Mononuclear cell (primary cell): ENCODE measurements around the gene USP10. TPM values are rescaled to one million over a fixed set of nuclear protein-coding genes. Genes with fewer than 3 reads are reported as not detected.

ENCODE experiments used
- H3K27me3 ChIP-seq: 2 replicates; pipeline ENCODE4 v1.6.0; 2011; ENCODE audit warnings: low read length, control low read depth; ENCODE audit not compliant: insufficient read depth
- H3K4me1 ChIP-seq: 2 replicates; pipeline ENCODE4 v1.5.1; 2011; ENCODE audit warnings: mild to moderate bottlenecking, low read length, control low read depth; ENCODE audit not compliant: insufficient read depth
- H3K4me3 ChIP-seq: 2 replicates; pipeline ENCODE4 v1.5.1; 2011; ENCODE audit warnings: mild to moderate bottlenecking, low read length, moderate library complexity
- H3K9me3 ChIP-seq: 2 replicates; pipeline ENCODE4 v1.5.1; 2011; ENCODE audit warnings: low read depth, mild to moderate bottlenecking, control low read depth, low read length
- total RNA-seq: library from RNA; depleted of rRNA; stranded (reverse); fragments of >200 nt; gene quantifications from one replicate; pipeline ENCODE4 v1.2.3, GENCODE V29; 2012

Gene USP10
- total RNA-seq, 1 donor: 141 TPM

GRCh38 chr16:84756830-84757229, 57.0 kb downstream of the USP10 start:
- peaks cover 50% of the 10 kb centered on the region for H3K4me1 ChIP-seq
- H3K4me3 ChIP-seq: no peak overlapping the region
- H3K27me3 ChIP-seq: no peaks in the 10 kb centered on the region
- H3K9me3 ChIP-seq: no peaks in the 10 kb centered on the region

DNA sequence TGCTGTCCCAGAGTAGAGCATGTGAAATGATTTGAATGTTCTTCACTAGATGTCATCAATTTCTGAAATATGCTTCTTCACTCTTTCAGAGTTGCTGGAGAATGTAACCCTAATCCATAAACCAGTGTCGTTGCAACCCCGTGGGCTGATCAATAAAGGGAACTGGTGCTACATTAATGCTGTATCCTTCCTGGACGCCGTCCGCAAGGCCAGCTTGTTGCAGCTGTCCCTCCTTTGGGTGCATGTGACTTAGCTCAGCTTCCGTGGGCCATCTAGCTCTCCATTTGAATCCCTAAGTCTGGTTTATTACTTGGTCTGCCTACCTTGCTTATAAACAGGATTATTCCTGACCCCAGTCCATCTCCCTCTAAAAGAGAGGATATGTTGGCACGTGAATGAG, 58.8 kb downstream of the USP10 start:
- peaks cover 32% of the 10 kb centered on the region for H3K4me1 ChIP-seq
- no peak overlapping the region for H3K4me3 ChIP-seq
- no peaks in the 10 kb centered on the region for H3K9me3 ChIP-seq
- H3K27me3 ChIP-seq: no peaks in the 10 kb centered on the region

DNA sequence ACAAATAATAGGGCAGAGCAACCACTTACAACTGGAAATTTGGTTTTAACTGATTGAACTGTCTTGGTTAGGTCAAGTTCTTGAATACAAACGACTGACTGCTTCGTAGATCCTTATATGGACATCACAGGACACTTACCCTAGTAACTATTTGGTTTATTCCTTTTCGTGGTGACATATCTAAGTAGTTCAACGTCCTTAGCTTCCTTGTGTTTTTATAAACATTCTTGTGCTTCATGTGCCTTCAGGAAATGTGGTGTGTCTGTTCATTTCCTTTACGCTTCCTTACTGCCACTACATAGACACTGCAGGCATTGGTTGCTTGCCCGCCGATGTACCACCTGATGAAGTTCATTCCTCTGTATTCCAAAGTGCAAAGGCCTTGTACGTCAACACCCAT, 59.3 kb downstream of the USP10 start:
- peaks cover 29% of the 10 kb centered on the region for H3K4me1 ChIP-seq
- no peaks in the 10 kb centered on the region for H3K9me3 ChIP-seq
- no peak overlapping the region for H3K4me3 ChIP-seq
- no peaks in the 10 kb centered on the region for H3K27me3 ChIP-seq

DNA sequence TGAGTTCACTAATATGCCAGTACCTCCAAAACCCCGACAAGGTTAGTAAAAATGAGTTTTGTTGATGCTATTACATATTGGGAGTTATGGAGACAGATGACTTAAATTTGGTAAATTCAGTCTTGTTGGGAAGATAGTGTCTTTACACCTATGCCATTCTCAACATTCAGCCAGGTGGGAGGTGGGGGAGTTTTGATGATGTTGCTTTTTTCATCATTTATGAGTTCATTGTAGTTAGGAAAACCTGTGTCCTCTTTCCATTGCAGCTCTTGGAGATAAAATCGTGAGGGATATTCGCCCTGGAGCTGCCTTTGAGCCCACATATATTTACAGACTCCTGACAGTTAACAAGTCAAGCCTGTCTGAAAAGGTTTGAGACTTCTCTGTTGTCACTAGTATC, 60.1 kb downstream of the USP10 start:
- no peak overlapping the region for H3K4me3 ChIP-seq
- H3K27me3 ChIP-seq: no peaks in the 10 kb centered on the region
- no peaks in the 10 kb centered on the region for H3K9me3 ChIP-seq
- H3K4me1 ChIP-seq: peaks cover 25% of the 10 kb centered on the region

- no peak overlapping the region for H3K4me3 ChIP-seq
- H3K27me3 ChIP-seq: no peaks in the 10 kb centered on the region
- no peaks in the 10 kb centered on the region for H3K9me3 ChIP-seq
- H3K4me1 ChIP-seq: peaks cover 19% of the 10 kb centered on the region
Measured at GRCh38 chr16:84761448-84762368, 61.9 kb downstream of the USP10 start.

DNA sequence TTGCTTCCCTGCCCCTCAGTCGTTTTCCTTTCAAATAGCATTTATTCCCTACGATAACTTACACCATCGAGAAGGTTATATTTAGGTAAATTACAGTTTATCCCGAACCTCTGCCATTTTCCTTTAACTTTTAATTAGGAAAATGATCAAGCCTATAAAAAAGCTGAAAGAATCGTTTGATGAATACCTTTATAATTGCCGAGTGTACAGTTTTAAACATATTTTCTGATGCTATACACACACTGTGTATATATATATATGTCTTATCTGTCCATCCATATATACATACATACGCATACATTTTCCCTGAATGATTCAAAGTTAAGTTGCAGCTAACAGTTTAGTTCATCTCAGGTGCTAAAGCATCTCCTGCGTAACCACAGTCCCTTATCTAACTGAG, 63.4 kb downstream of the USP10 start:
- no peaks in the 10 kb centered on the region for H3K27me3 ChIP-seq
- H3K4me1 ChIP-seq: peaks cover 13% of the 10 kb centered on the region
- H3K9me3 ChIP-seq: no peaks in the 10 kb centered on the region
- H3K4me3 ChIP-seq: no peak overlapping the region

GRCh38 chr16:84763629-84764028, 63.8 kb downstream of the USP10 start:
- H3K9me3 ChIP-seq: no peaks in the 10 kb centered on the region
- H3K4me1 ChIP-seq: peaks cover 9% of the 10 kb centered on the region
- H3K4me3 ChIP-seq: no peak overlapping the region
- H3K27me3 ChIP-seq: no peaks in the 10 kb centered on the region

DNA sequence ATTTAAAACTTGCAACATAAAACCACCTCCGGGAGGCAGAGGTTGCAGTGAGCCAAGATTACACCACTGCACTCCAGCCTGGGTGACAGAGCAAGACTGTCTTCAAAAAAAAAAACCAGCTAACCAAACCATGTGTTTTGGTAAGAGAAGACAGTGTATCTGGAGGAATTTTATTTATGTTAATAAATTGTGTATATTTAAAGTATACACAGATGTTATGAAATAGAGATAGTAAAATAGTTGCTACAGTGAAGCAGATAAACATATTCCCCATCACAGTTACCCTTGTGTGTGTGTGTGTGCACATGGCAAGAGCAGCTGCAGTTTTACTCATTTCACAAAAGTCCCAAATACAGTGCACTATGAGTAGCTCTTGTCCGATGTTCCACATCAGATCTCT, 65.2 kb downstream of the USP10 start:
- peaks cover 6% of the 10 kb centered on the region for H3K4me1 ChIP-seq
- no peak overlapping the region for H3K4me3 ChIP-seq
- H3K9me3 ChIP-seq: no peaks in the 10 kb centered on the region
- H3K27me3 ChIP-seq: no peaks in the 10 kb centered on the region

- Histone ChIP-seq H3K4me1 (peaks cover 6% of the 10 kb centered on the region), H3K27me3 (no peaks in the 10 kb centered on the region), H3K4me3 (no peak overlapping the region), H3K9me3 (no peaks in the 10 kb centered on the region)
Measured at GRCh38 chr16:84765616-84766580, 66.1 kb downstream of the USP10 start.

- H3K4me1 ChIP-seq: peaks cover 6% of the 10 kb centered on the region
- no peaks in the 10 kb centered on the region for H3K27me3 ChIP-seq
- no peak overlapping the region for H3K4me3 ChIP-seq
- H3K9me3 ChIP-seq: no peaks in the 10 kb centered on the region
Measured at GRCh38 chr16:84766978-84767773, 67.4 kb downstream of the USP10 start.

GRCh38 chr16:84768061-84768807, 68.4 kb downstream of the USP10 start:
- Histone ChIP-seq H3K9me3 (no peaks in the 10 kb centered on the region), H3K27me3 (no peaks in the 10 kb centered on the region), H3K4me3 (no peak overlapping the region), H3K4me1 (peaks cover 6% of the 10 kb centered on the region)

DNA sequence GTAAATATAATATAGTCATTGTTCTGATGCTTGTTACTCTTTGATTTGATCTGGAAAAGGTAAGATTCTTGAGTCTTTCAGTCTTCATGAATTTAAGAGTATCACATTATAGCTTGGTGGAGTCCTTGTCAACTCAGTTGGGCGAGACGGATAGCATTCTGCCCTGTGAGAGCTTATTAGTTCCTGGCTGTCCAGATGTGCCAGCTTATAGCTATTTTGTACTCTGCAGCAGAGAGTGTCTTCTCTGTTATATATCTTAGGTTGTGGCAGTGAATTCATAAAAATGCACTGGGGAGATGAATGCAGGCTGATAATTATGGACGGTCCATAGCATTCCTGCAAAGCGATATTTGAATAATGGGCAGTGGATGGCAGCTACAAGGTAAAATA, 69.0 kb downstream of the USP10 start:
- Histone ChIP-seq H3K27me3 (no peaks in the 10 kb centered on the region), H3K9me3 (no peaks in the 10 kb centered on the region), H3K4me1 (peaks cover 6% of the 10 kb centered on the region), H3K4me3 (no peak overlapping the region)

- peaks cover 7% of the 10 kb centered on the region for H3K4me1 ChIP-seq
- H3K4me3 ChIP-seq: no peak overlapping the region
- no peaks in the 10 kb centered on the region for H3K9me3 ChIP-seq
- H3K27me3 ChIP-seq: no peaks in the 10 kb centered on the region
Measured at GRCh38 chr16:84769416-84769815, 69.6 kb downstream of the USP10 start.

- no peaks in the 10 kb centered on the region for H3K27me3 ChIP-seq
- peaks cover 21% of the 10 kb centered on the region for H3K4me1 ChIP-seq
- no peaks in the 10 kb centered on the region for H3K9me3 ChIP-seq
- no peak overlapping the region for H3K4me3 ChIP-seq
Measured at GRCh38 chr16:84773312-84773711, 73.5 kb downstream of the USP10 start.
